ENCODE data around the gene DLST. TPM values are rescaled to one million over a fixed set of nuclear protein-coding genes. Genes with fewer than 3 reads are reported as not detected.

DLST gene
- total and polyA plus RNA-seq, 4 donors = 34.7 to 80.3 (median 72.7) TPM

- Histone ChIP-seq H3K4me1 (ENCODE audit: control insufficient read depth in 1 of 2, insufficient read depth in 2 of 2, low read length in 2 of 2) (no peaks in the 10 kb centered on the region), H3K27ac (ENCODE audit: low read depth in 1 of 2, low read length in 2 of 2) (no peak overlapping the region), H3K4me3 (ENCODE audit: low read length in 2 of 2) (no peak overlapping the region), H3K36me3 (ENCODE audit: control insufficient read depth in 1 of 2, insufficient read depth in 2 of 2, low read length in 1 of 2) (no peaks in the 10 kb centered on the region), H3K27me3 (ENCODE audit: control insufficient read depth in 1 of 2, insufficient read depth in 2 of 2, low read length in 1 of 2) (no peaks in the 10 kb centered on the region), H3K9me3 (ENCODE audit: control insufficient read depth, low read length) (no peaks in the 10 kb centered on the region)
- WGBS, 2 donors = 88 to 89% methylated on average over 18 of the region's 18 CpGs
- peak; percentile 49 to 72 for DNase-seq
- no peak for ATAC-seq (ENCODE audit: low FRiP score)
- intact Hi-C loops (cut with DNase I) = no loop called here
Measured at GRCh38 chr14:74952697-74953484, 71.2 kb downstream of the DLST start.

Other genes starting within 250 kb of the DLST start
- gene AREL1, start 168.8 kb upstream of the DLST start, total RNA-seq = 10 to 100 TPM; 32.7 to 35.7 TPM
- gene AREL1, start 168.8 kb upstream of the DLST start, polyA plus RNA-seq = 10 to 100 TPM in 1 of 2 donors, 1 to 10 TPM in 1; 3.9 to 11.1 TPM
- gene FCF1, start 168.8 kb upstream of the DLST start, total RNA-seq = 10 to 100 TPM; 40.8 to 42.4 TPM
- gene FCF1, start 168.8 kb upstream of the DLST start, polyA plus RNA-seq = 10 to 100 TPM; 22.6 to 25.9 TPM
- 10 to 100 TPM; 58.4 to 79.9 TPM for gene YLPM1, start 118.6 kb upstream of the DLST start, total RNA-seq
- 10 to 100 TPM; 11.8 to 20.0 TPM for gene YLPM1, start 118.6 kb upstream of the DLST start, polyA plus RNA-seq
- gene PROX2, start 5.8 kb upstream of the DLST start, total RNA-seq = not detected
- not detected for gene PROX2, start 5.8 kb upstream of the DLST start, polyA plus RNA-seq
- gene RPS6KL1, start 41.3 kb downstream of the DLST start, total RNA-seq = 10 to 100 TPM; 12.6 to 17.3 TPM
- gene RPS6KL1, start 41.3 kb downstream of the DLST start, polyA plus RNA-seq = 10 to 100 TPM in 1 of 2 donors, 1 to 10 TPM in 1; 3.3 to 13.8 TPM
- gene PGF, start 73.7 kb downstream of the DLST start, total RNA-seq = 10 to 100 TPM; 29.1 to 33.7 TPM
- gene PGF, start 73.7 kb downstream of the DLST start, polyA plus RNA-seq = 10 to 100 TPM in 1 of 2 donors, 1 to 10 TPM in 1; 7.6 to 16.3 TPM
- 10 to 100 TPM; 37.4 to 39.8 TPM for gene EIF2B2, start 121.0 kb downstream of the DLST start, total RNA-seq
- gene EIF2B2, start 121.0 kb downstream of the DLST start, polyA plus RNA-seq = 10 to 100 TPM in 1 of 2 donors, 1 to 10 TPM in 1; 9.5 to 34.8 TPM
- 10 to 100 TPM; 26.7 to 43.6 TPM for gene MLH3, start 169.6 kb downstream of the DLST start, total RNA-seq
- gene MLH3, start 169.6 kb downstream of the DLST start, polyA plus RNA-seq = 10 to 100 TPM in 1 of 2 donors, 1 to 10 TPM in 1; 7.3 to 18.5 TPM
- gene ACYP1, start 182.1 kb downstream of the DLST start, total RNA-seq = 10 to 100 TPM; 10.5 to 23.9 TPM
- gene ACYP1, start 182.1 kb downstream of the DLST start, polyA plus RNA-seq = 10 to 100 TPM; 11.3 to 21.6 TPM
- 1 to 10 TPM; 1.8 to 2.0 TPM for gene ZC2HC1C, start 187.7 kb downstream of the DLST start, total RNA-seq
- 1 to 10 TPM; 3.1 to 8.0 TPM for gene ZC2HC1C, start 187.7 kb downstream of the DLST start, polyA plus RNA-seq
- 100 to 1,000 TPM in 1 of 2 donors, 10 to 100 TPM in 1; 75.9 to 104 TPM for gene NEK9, start 245.1 kb downstream of the DLST start, total RNA-seq
- 10 to 100 TPM; 19.5 to 47.7 TPM for gene NEK9, start 245.1 kb downstream of the DLST start, polyA plus RNA-seq

Data from aorta (tissue), 5 donors.